Karpas-422 (cell line): ENCODE measurements around the gene MAP3K7CL. TPM values are rescaled to one million over a fixed set of nuclear protein-coding genes. Genes with fewer than 3 reads are reported as not detected.

Experiments
- DNase-seq: peaks from one replicate; pipeline ENCODE4 v3.0.0-alpha.2; 2015
- H2AFZ ChIP-seq: fragments of 200-600 bp; sonication (generic); 2 replicates; pipeline ENCODE4 v1.6.1; 2014; ENCODE audit warnings: antibody characterized with exemption, low read length, mixed read lengths
- H3K27ac ChIP-seq: fragments of 200-600 bp; sonication (generic); 2 replicates; pipeline ENCODE4 v1.5.1; 2014; ENCODE audit warnings: mild to moderate bottlenecking, low read length, moderate library complexity
- H3K27me3 ChIP-seq: fragments of 200-600 bp; sonication (generic); 2 replicates; pipeline ENCODE4 v1.6.1; 2014; ENCODE audit warnings: low read length, mixed read lengths
- H3K36me3 ChIP-seq: fragments of 200-600 bp; sonication (generic); 2 replicates; pipeline ENCODE4 v1.6.1; 2014; ENCODE audit warnings: low read length, mixed read lengths; ENCODE audit not compliant: insufficient read depth
- H3K4me1 ChIP-seq: fragments of 200-600 bp; sonication (generic); 2 replicates; pipeline ENCODE4 v1.6.1; 2014; ENCODE audit warnings: mild to moderate bottlenecking, low read length, mixed read lengths
- H3K4me2 ChIP-seq: fragments of 200-600 bp; sonication (generic); 2 replicates; pipeline ENCODE4 v1.6.1; 2014; ENCODE audit warnings: low read length, low read depth, mild to moderate bottlenecking; ENCODE audit not compliant: poor library complexity, severe bottlenecking
- H3K4me3 ChIP-seq: fragments of 200-600 bp; sonication (generic); 2 replicates; pipeline ENCODE4 v1.5.1; 2014; ENCODE audit warnings: mild to moderate bottlenecking, antibody characterized with exemption, low read length, mixed read lengths
- H3K79me2 ChIP-seq: fragments of 200-600 bp; sonication (generic); 2 replicates; pipeline ENCODE4 v1.6.1; 2014; ENCODE audit warnings: mild to moderate bottlenecking, low read length, mixed read lengths
- H3K9ac ChIP-seq: fragments of 200-600 bp; sonication (generic); 2 replicates; pipeline ENCODE4 v1.6.0; 2014; ENCODE audit warnings: low read length
- H3K9me2 ChIP-seq: fragments of 200-600 bp; sonication (generic), shearing (Covaris generic); replicated peaks from 2 replicates; pipeline ENCODE4 v1.6.0; 2014; ENCODE audit warnings: mild to moderate bottlenecking, low read length, moderate library complexity; ENCODE audit not compliant: insufficient read depth
- H3K9me3 ChIP-seq: fragments of 300-700, 200-600 bp; sonication (generic); 2 replicates; pipeline ENCODE4 v1.6.1; 2014; ENCODE audit warnings: low read length, mixed read lengths
- H4K20me1 ChIP-seq: fragments of 200-600 bp; sonication (generic); 2 replicates; pipeline ENCODE4 v1.6.1; 2014; ENCODE audit warnings: mild to moderate bottlenecking, antibody characterized with exemption, low read length, low read depth; ENCODE audit not compliant: insufficient read depth
- total RNA-seq: library from RNA; depleted of rRNA; stranded (reverse); fragments of >200 nt; shearing (Covaris generic); gene quantifications from 2 replicates; pipeline ENCODE4 v1.2.3, GENCODE V29; 2014; ENCODE audit warnings: low replicate concordance

MAP3K7CL gene
- total RNA-seq, 1 experiment from 2014 or later: 38.3 TPM

- DNase-seq: no peak
- Histone ChIP-seq H3K9me2 (0 out of 2 replicates have a peak, but pooled peaks cover 3% of the 10 kb centered on the region), H3K4me1 (no peaks in the 10 kb centered on the region), H3K4me3 (no peak overlapping the region), H3K9ac (no peak overlapping the region), H4K20me1 (no peaks in the 10 kb centered on the region), H2AFZ (no peak overlapping the region), H3K27me3 (no peaks in the 10 kb centered on the region), H3K4me2 (no peak overlapping the region), H3K36me3 (no peaks in the 10 kb centered on the region), H3K79me2 (no peaks in the 10 kb centered on the region), H3K27ac (no peak overlapping the region), H3K9me3 (no peaks in the 10 kb centered on the region)
These were observed 55.2 kb downstream of the MAP3K7CL start for GRCh38 chr21:29185633-29186032.

- Histone ChIP-seq H3K36me3 (no peaks in the 10 kb centered on the region), H4K20me1 (no peaks in the 10 kb centered on the region), H3K9ac (no peak overlapping the region), H3K4me3 (no peak overlapping the region), H3K9me2 (0 out of 2 replicates have a peak, but pooled peaks cover 3% of the 10 kb centered on the region), H3K4me2 (no peak overlapping the region), H3K27ac (no peak overlapping the region), H3K79me2 (no peaks in the 10 kb centered on the region), H3K4me1 (no peaks in the 10 kb centered on the region), H2AFZ (no peak overlapping the region), H3K27me3 (no peaks in the 10 kb centered on the region), H3K9me3 (no peaks in the 10 kb centered on the region)
- DNase-seq: no peak
These were observed 55.8 kb downstream of the MAP3K7CL start for GRCh38 chr21:29186246-29186645.

- H2AFZ ChIP-seq: no peak overlapping the region
- H3K27ac ChIP-seq: no peak overlapping the region
- no peaks in the 10 kb centered on the region for H3K79me2 ChIP-seq
- no peaks in the 10 kb centered on the region for H3K27me3 ChIP-seq
- H3K9ac ChIP-seq: no peak overlapping the region
- no peaks in the 10 kb centered on the region for H4K20me1 ChIP-seq
- no peak overlapping the region for H3K4me3 ChIP-seq
- 0 out of 2 replicates have a peak, but pooled peaks cover 3% of the 10 kb centered on the region for H3K9me2 ChIP-seq
- H3K4me2 ChIP-seq: no peak overlapping the region
- peaks cover 4% of the 10 kb centered on the region for H3K4me1 ChIP-seq
- H3K9me3 ChIP-seq: no peaks in the 10 kb centered on the region
- H3K36me3 ChIP-seq: no peaks in the 10 kb centered on the region
- no peak for DNase-seq
These were observed 57.5 kb downstream of the MAP3K7CL start for GRCh38 chr21:29187944-29188343.

- no peak overlapping the region for H3K27ac ChIP-seq
- H2AFZ ChIP-seq: no peak overlapping the region
- no peaks in the 10 kb centered on the region for H4K20me1 ChIP-seq
- no peaks in the 10 kb centered on the region for H3K27me3 ChIP-seq
- peaks cover 4% of the 10 kb centered on the region for H3K4me1 ChIP-seq
- no peak overlapping the region for H3K4me3 ChIP-seq
- no peaks in the 10 kb centered on the region for H3K9me3 ChIP-seq
- no peaks in the 10 kb centered on the region for H3K36me3 ChIP-seq
- H3K9me2 ChIP-seq: 0 out of 2 replicates have a peak, but pooled peaks cover 3% of the 10 kb centered on the region
- H3K9ac ChIP-seq: no peak overlapping the region
- no peak overlapping the region for H3K4me2 ChIP-seq
- no peak for DNase-seq
- H3K79me2 ChIP-seq: no peaks in the 10 kb centered on the region
These were observed 58.9 kb downstream of the MAP3K7CL start for GRCh38 chr21:29189353-29189752.

GRCh38 chr21:29190923-29191331 lies 60.5 kb downstream of the MAP3K7CL start:
- Histone ChIP-seq H3K9ac (no peak overlapping the region), H3K27ac (no peak overlapping the region), H4K20me1 (no peaks in the 10 kb centered on the region), H3K27me3 (no peaks in the 10 kb centered on the region), H2AFZ (no peak overlapping the region), H3K9me3 (no peaks in the 10 kb centered on the region), H3K79me2 (no peaks in the 10 kb centered on the region), H3K4me3 (no peak overlapping the region), H3K9me2 (0 out of 2 replicates have a peak, but pooled peaks cover 3% of the 10 kb centered on the region), H3K4me1 (peaks cover 14% of the 10 kb centered on the region), H3K36me3 (no peaks in the 10 kb centered on the region), H3K4me2 (no peak overlapping the region)
- no peak for DNase-seq

- H3K9me3 ChIP-seq: no peaks in the 10 kb centered on the region
- no peak for DNase-seq
- H3K4me3 ChIP-seq: no peak overlapping the region
- H3K27ac ChIP-seq: no peak overlapping the region
- H3K4me1 ChIP-seq: peaks cover 24% of the 10 kb centered on the region
- no peaks in the 10 kb centered on the region for H3K79me2 ChIP-seq
- no peaks in the 10 kb centered on the region for H3K9me2 ChIP-seq
- no peaks in the 10 kb centered on the region for H3K36me3 ChIP-seq
- no peaks in the 10 kb centered on the region for H4K20me1 ChIP-seq
- H3K4me2 ChIP-seq: no peak overlapping the region
- no peaks in the 10 kb centered on the region for H3K27me3 ChIP-seq
- no peak overlapping the region for H3K9ac ChIP-seq
- no peak overlapping the region for H2AFZ ChIP-seq
These were observed 62.6 kb downstream of the MAP3K7CL start for GRCh38 chr21:29193072-29193471.

- Histone ChIP-seq H3K9me2 (no peaks in the 10 kb centered on the region), H4K20me1 (no peaks in the 10 kb centered on the region), H3K79me2 (no peaks in the 10 kb centered on the region), H3K9me3 (no peaks in the 10 kb centered on the region), H3K27ac (no peak overlapping the region), H3K36me3 (no peaks in the 10 kb centered on the region), H3K4me2 (no peak overlapping the region), H3K4me1 (peaks cover 24% of the 10 kb centered on the region), H2AFZ (no peak overlapping the region), H3K4me3 (no peak overlapping the region), H3K27me3 (no peaks in the 10 kb centered on the region), H3K9ac (no peak overlapping the region)
- no peak for DNase-seq
These were observed 63.5 kb downstream of the MAP3K7CL start for GRCh38 chr21:29193901-29194300.

- no peak overlapping the region for H3K27ac ChIP-seq
- H4K20me1 ChIP-seq: no peaks in the 10 kb centered on the region
- no peak overlapping the region for H3K4me2 ChIP-seq
- no peak overlapping the region for H3K9ac ChIP-seq
- no peak overlapping the region for H2AFZ ChIP-seq
- no peaks in the 10 kb centered on the region for H3K27me3 ChIP-seq
- H3K9me2 ChIP-seq: no peaks in the 10 kb centered on the region
- no peaks in the 10 kb centered on the region for H3K79me2 ChIP-seq
- no peaks in the 10 kb centered on the region for H3K9me3 ChIP-seq
- no peaks in the 10 kb centered on the region for H3K36me3 ChIP-seq
- peaks cover 24% of the 10 kb centered on the region for H3K4me1 ChIP-seq
- no peak for DNase-seq
- no peak overlapping the region for H3K4me3 ChIP-seq
These were observed 63.9 kb downstream of the MAP3K7CL start for GRCh38 chr21:29194342-29194741.

- H3K4me1 ChIP-seq: peaks cover 24% of the 10 kb centered on the region
- no peaks in the 10 kb centered on the region for H3K36me3 ChIP-seq
- DNase-seq: no peak
- H3K9me2 ChIP-seq: no peaks in the 10 kb centered on the region
- no peak overlapping the region for H3K4me2 ChIP-seq
- H3K27ac ChIP-seq: no peak overlapping the region
- H3K9ac ChIP-seq: no peak overlapping the region
- H4K20me1 ChIP-seq: no peaks in the 10 kb centered on the region
- no peak overlapping the region for H3K4me3 ChIP-seq
- no peaks in the 10 kb centered on the region for H3K9me3 ChIP-seq
- no peaks in the 10 kb centered on the region for H3K79me2 ChIP-seq
- H3K27me3 ChIP-seq: no peaks in the 10 kb centered on the region
- no peak overlapping the region for H2AFZ ChIP-seq
These were observed 64.4 kb downstream of the MAP3K7CL start for GRCh38 chr21:29194847-29195246.
